NCI-H345 (cell line): ENCODE results near the gene ZNF609.

ENCODE experiments used
- DNase-seq: peaks from one replicate; lab custom pipeline; 2025; lab: John Stamatoyannopoulos, UW

The ZNF609 gene

GRCh38 chr15:64651601-64652191 lies 191.3 kb downstream of the ZNF609 start:
- DNase-seq: peak; percentile 30

GRCh38 chr15:64653757-64654156 lies 193.4 kb downstream of the ZNF609 start:
- no peak for DNase-seq

DNA sequence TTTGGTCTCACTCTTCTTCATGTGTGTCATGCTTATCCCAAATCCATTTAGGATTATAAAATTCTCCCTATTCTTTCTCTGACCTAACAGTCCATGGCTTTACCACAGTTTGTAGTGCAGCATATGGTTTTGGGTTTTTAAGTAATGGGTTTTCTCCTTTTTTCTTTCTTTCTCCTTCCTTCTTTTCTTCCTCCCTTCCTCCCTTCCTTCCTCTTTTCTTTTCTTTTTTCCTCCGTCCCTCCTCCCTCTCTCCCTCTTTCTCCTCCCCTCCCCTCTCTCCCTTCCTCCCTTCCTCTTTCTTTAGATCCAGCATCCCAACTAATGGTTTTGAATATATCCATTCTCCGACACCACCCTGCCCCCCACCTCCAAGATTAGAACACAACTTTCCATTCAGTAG lies 196.1 kb downstream of the ZNF609 start:
- DNase-seq: no peak

DNA sequence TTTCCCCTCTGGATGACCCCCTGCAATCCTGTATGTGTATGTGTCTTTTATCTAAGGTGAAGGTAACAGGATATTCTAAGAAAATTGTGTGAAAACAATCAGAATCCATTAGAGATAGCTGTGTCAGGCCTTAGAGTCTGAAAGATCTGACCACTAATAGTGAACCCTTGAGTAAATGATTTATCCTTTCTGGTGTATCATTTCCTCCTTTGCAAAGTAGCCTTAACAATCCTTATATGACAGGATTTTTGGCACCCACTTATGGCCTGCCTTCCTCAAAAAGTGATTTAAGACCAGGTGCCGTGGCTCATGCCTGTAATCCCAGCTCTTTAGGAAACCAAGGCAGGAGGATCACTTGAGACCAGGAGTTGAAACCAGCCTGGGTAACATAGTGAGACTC lies 204.8 kb downstream of the ZNF609 start:
- no peak for DNase-seq

DNA sequence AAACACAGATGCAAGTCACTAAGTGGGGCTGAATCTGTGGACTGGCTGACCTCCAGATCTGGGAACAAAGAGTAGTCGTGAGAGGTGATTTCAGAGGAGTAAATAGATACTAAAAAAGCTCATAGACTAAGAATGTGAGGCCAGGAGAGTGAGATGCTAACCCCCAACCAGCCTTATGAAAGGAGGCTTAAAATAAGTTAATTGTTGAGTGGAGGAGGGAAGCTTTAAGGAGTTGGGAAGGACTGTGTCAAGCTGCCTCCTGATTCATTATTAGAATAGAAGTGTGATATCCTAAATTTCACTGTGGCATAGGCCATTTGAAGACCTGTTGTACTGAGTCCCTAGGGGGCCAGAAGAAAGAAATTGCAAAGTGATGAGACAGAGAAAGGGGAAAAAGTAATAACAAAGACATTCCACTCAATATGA lies 207.4 kb downstream of the ZNF609 start:
- no peak for DNase-seq

DNA sequence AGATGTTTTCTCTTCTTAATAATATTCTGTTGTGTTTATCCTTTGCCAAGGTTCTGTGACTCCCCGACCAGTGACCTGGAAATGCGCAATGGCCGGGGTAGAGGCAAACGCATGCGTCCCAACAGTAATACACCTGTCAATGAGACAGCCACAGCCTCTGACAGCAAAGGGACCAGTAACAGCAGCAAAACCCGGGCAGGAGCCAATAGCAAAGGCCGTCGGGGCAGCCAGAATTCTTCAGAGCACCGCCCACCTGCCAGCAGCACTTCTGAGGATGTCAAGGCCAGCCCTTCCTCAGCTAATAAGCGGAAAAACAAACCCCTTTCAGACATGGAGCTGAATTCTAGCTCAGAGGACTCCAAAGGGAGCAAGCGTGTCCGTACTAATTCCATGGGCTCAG lies 213.5 kb downstream of the ZNF609 start:
- DNase-seq: no peak

GRCh38 chr15:64678126-64678819 lies 217.9 kb downstream of the ZNF609 start:
- no peak for DNase-seq

- DNase-seq: no peak
Observed at GRCh38 chr15:64680097-64680496, 219.7 kb downstream of the ZNF609 start.

DNA sequence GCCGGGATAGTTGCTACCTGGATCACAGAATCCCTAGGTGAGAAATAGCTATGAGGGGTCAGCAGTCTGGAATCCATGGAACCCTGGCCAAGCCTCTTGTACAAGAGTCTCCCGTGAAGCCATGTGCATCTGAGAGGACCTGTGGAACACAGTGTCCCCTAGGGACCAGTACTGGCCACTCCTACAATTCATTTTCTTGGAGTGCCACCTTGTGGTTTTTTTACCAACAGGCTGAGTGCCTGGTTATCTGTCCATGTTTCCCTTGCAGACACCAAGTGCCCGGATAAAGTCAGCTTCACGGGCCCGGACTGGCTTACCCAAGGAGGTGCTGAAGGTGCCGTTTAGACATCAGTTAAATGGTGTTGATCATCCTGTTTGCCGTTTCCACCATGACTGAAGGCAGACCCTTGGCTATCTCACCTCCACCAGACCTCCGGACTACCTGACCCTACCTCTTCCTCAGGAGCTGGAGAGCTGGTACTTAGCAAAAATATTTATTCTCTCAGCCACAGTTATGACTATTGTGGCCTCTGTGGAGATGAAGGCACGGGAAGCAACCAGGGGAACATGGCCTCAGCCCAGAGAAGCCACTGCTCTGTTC lies 221.1 kb downstream of the ZNF609 start:
- peak; percentile 19 for DNase-seq

DNA sequence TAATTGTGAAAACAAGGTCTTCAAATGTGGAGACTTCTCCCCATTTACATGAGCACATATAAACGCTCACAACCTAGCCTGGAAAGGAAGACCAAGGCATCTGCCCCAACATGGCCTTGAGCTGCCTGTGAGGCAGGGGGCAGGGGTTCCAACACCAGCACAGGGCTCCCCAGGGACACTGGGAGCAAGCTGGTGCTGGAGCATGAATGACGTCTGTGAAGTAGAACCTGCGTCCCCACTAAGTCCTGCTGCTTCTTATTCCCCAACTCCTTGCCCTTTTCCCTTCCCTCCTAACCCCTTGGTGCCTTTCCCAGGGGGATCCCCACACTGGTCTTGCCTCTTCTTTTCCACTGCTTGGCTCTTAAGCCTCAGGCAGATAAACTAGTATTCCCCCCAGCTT lies 221.9 kb downstream of the ZNF609 start:
- no peak for DNase-seq

DNA sequence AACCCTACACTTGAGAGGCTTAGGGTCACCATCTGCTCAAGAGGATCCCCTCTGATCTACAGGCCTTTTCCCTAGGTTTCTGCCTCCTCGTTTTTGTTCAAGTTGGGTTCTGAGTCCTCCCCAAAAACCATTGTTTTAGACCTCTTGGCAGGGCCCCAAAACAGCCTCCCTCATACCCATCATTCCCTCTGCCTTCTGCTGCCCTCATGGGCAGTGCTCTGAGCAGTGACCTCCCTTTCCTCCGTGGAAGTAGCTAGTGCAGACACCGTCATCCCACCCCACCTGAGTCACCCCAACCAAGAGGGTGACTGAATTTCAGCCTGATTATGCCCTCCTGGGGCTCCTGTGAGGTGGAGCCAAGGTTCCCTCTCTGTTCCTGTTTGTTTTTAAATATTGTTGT lies 223.0 kb downstream of the ZNF609 start:
- no peak for DNase-seq

DNA sequence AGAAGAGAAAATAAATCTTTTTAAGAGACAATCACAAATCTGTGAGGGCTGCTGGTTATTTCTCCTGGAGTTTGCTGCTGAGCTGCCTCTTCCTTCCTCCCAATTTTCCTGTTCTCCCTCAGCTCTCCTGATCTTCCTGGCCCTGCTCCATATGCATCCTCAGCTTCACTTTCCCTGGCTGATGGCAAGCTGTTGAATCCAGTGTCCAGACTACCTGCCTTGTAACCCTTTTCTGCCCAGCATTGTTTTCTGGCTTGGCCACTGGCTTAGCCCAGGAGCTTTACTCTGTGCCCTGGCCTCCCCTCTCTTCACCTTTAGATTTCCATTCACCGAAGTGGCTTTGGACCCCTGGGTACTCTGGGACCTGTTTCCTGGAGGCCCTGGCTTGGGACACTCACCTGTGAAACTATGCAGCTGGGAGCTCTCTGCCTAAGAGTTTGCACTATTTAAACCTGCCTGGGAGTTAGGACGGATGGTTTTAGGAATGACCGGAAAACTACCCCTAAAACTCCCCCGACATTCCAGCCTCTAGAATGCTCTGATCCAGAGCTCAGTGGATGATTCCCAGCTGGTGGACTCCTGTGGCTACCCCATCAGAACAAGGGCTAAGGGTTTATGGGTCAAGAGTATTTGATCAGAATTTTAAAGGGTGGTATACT lies 225.0 kb downstream of the ZNF609 start:
- DNase-seq: no peak

DNA sequence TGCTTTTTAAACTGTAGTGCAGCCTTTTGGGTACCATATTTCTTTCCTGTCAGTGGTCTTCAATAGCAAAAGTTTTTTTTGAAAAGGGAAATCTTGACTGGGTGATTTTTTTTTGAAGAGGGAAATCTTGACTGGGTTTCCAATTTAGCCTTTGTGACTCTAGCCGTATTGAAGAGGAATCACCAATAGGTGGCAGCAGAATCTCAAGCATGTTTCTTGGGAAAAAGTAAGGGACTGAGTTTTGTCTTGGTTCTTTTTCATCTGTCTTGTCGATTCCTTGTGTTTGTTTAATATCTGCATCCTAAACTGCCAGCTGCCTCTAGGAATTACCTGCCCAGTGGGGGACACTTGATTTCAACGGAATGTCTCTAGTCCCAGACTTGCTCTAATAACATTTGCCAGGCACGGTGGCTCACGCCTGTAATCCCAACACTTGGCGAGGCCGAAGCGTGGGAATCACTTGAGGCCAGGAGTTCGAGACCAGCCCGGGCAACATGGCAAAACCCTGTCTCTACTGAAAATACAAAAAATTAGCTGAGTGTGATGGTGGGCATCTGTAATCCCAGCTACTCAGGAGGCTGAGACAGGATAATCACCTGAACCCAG lies 225.9 kb downstream of the ZNF609 start:
- DNase-seq: no peak

- peak; percentile 3 for DNase-seq
Observed at GRCh38 chr15:64687172-64687571, 226.8 kb downstream of the ZNF609 start.

DNA sequence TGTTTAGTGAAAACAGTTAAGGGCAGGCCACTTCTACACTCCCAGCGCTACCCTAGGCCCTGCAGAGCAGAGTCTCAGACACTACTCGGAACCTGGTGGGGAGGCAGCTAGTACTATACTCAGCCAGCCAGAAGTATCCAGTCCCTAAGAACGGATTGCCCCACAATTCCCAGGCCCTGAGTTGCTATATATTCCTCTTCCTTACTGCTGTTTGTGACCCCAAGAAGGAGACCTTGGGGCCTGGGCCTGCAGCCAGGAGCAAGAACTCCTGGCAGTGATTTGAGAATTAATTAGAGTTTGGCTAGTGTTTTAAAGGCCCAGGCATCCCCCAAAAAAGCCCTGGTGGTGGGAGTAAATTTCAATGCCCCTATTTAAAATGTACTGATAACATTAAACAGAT lies 227.3 kb downstream of the ZNF609 start:
- DNase-seq: no peak

- no peak for DNase-seq
Observed at GRCh38 chr15:64688770-64689169, 228.4 kb downstream of the ZNF609 start.

DNA sequence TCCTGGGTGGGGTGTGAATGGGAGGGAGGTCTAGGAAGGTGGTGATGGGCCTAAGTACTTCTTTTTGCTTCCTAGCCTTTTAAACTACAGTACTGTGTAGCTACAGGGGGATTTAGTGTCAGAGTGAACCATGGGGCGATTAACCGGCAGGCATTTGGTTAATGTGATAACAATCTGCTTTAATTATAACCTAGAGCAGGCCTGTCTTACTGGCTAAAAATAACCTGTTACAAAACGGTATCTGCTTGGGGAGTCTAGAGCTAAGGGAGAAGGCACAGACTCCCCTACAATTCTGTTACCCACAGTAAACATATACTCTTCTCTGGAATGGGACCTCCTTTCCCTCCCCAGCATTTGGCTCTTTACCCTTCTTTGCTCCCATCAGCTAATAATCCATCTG lies 229.6 kb downstream of the ZNF609 start:
- no peak for DNase-seq

DNA sequence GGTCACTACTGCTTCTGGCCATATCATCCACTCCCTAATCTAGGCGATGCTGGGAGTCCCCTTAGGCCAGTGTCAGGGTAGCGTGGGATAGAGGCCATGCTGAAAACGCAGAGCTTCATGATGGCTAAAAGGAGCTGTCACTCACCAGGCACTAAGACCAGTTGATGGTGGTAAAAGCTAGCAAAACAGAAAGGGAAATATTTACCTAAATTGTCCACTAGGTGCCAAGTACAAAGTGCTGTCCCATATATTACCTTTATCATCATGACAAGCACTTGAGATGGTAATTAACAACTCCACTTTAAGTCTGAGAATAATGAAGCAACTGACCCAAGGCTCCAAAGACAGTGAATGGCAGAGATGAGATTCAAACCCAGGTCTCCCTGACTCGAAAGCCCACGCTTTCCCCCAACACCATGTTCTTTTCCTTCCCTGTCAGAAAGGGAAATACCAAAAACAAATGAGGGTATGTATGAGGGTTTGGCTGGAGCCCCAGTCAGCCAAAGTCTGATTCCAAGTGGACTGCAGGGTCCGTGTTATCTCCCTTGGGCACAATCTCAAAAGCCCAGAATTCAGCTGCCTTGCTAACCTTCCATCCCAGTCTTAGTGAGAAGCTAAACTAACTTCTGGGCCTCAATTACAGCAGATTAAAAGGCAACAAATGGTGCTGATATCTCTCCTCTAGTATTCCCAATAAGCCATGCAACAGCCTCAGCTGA lies 230.4 kb downstream of the ZNF609 start:
- no peak for DNase-seq

- no peak for DNase-seq
Observed at GRCh38 chr15:64691896-64692565, 231.7 kb downstream of the ZNF609 start.

DNA sequence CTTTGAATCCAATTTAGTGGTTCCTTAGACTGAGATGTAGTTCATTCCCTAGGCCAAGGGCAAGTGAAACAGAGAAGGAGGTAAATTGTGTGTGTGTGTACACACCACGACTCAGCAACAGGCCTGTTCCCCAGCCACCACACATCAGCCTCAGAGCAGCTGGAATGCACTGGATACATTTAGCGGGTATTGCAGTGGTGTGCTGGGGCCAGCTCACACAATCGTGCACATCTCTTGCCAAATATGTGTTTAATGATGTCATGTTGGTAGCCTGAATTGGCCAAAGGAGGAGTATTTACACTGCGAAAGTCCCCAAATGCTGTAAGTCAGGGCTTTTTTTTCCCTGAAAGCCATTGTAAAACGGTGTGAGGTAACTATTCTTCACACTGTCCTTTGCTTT lies 232.8 kb downstream of the ZNF609 start:
- no peak for DNase-seq

DNA sequence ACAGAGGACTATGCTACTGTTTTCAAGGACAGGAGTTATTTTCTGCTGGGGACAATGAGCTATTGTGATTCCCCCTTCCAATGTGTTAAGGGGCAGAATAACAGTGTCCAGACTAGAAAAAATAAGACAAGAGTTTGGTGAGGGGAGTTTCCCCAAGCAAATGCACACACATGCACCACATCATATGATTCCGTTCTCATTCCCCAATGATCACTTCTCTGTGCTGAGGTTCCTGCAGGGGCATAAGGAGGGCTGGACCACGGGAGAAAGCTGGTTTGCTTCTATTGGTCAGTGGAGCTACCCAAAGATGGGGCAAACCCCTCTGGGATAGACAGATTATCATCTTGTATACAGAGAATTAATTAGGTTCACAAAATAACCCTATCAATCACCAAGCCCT lies 234.4 kb downstream of the ZNF609 start:
- DNase-seq: no peak
